T47D (cell line): ENCODE measurements around the gene SAMHD1.
"Not testable (repeated sequence)": the region's sequence is repeated elsewhere in the genome, so short reads cannot be mapped to it uniquely, and the experiment has no call there.

Source experiments
- DNase-seq, 2 experiments: peaks; one replicate each; pipeline versions ENCODE4 v3.0.0 to v3.0.0-alpha.2; 2011 to 2012; ENCODE audit warnings: low read depth in 1 of 2, low spot score in 1 of 2
- JUND ChIP-seq: IDR thresholded peaks from 2 replicates; pipeline ENCODE4 v1.6.1; 2012; ENCODE audit warnings: low read depth
- in situ Hi-C: cut with HindIII; loops from 2 replicates; pipeline ENCODE4 v1.10.0; 2016; ENCODE audit warnings: low sequenced_read_pairs, low pct_unique_long_range_greater_than_20kb

Gene SAMHD1

GRCh38 chr20:36847710-36848040, 103.8 kb downstream of the SAMHD1 start:
- in situ Hi-C loops = no loop called here
- TF ChIP-seq JUND = no peak
- no peak for DNase-seq

- DNase-seq = peak; percentile 87 to 92
- in situ Hi-C loops = no loop called here
- TF ChIP-seq JUND = no peak
Measured at GRCh38 chr20:36847009-36847709, 104.3 kb downstream of the SAMHD1 start.

- in situ Hi-C loops = no loop called here
- DNase-seq = no peak
- TF ChIP-seq JUND = no peak
Measured at GRCh38 chr20:36845288-36845971, 106.1 kb downstream of the SAMHD1 start.

GRCh38 chr20:36841030-36841429, 110.5 kb downstream of the SAMHD1 start:
- in situ Hi-C loops, DNase-seq: not testable (repeated sequence)
